Urinary bladder (tissue), 4 donors: ENCODE measurements around the gene OR13C3. TPM values are rescaled to one million over a fixed set of nuclear protein-coding genes. Genes with fewer than 3 reads are reported as not detected.
"Not testable (repeated sequence)": the region's sequence is repeated elsewhere in the genome, so short reads cannot be mapped to it uniquely, and the experiment has no call there.

Source experiments
- DNase-seq: peaks from one replicate; pipeline ENCODE4 v3.0.0-alpha.2; 2015; ENCODE audit errors: extremely low spot score
- H3K27ac ChIP-seq: one replicate; pipeline ENCODE4 v1.5.1; 2013; ENCODE audit warnings: low read depth, mild to moderate bottlenecking, moderate library complexity
- H3K36me3 ChIP-seq: one replicate; pipeline ENCODE4 v1.6.1; 2013; ENCODE audit warnings: mild to moderate bottlenecking, moderate library complexity; ENCODE audit not compliant: insufficient read depth
- H3K4me1 ChIP-seq: one replicate; pipeline ENCODE4 v1.6.1; 2013; ENCODE audit warnings: mild to moderate bottlenecking, moderate library complexity; ENCODE audit not compliant: insufficient read depth
- H3K4me3 ChIP-seq: one replicate; pipeline ENCODE4 v1.5.1; 2013; ENCODE audit warnings: low read depth, low read length
- WGBS: extraction: QIAGEN DNeasy Blood & Tissue Kit; methylation state at CpG from one replicate; pipeline ENCODE4 v1.1.7; 2013; 5-methylcytosine and 5-hydroxymethylcytosine counted together
- polyA plus RNA-seq: library from polyadenylated mRNA; stranded (reverse); fragments of 200-250 nt; gene quantifications from one replicate; pipeline ENCODE4 v1.2.3, GENCODE V29; 2013
- total RNA-seq: library from RNA; depleted of rRNA; stranded (reverse); fragments of >200 nt; gene quantifications from one replicate; pipeline ENCODE4 v1.2.3, GENCODE V29; 2014
- donor health status: healthy with polysubstance abuse.
- donor health status: healthy.

OR13C3 gene
- total RNA-seq (not detected), polyA plus RNA-seq (not detected)

GRCh38 chr9:104536756-104537155 lies at the start of gene OR13C3:
Gene OR13C3 (minus strand): TSS chr9:104536856. CDS start chr9:104536723, 133 bp downstream.
- WGBS: 89% methylated on average over 5 of the region's 5 CpGs
- Histone ChIP-seq H3K4me1 (no peaks in the 10 kb centered on the region), H3K36me3 (no peaks in the 10 kb centered on the region), H3K27ac (no peak within 1 kb of the TSS), H3K4me3 (no peak within 1 kb of the TSS)
- no peak for DNase-seq

- DNase-seq: no peak
- WGBS: 89% methylated on average over 1 of the region's 1 CpG
- Histone ChIP-seq H3K4me1 (no peaks in the 10 kb centered on the region), H3K36me3 (no peaks in the 10 kb centered on the region), H3K27ac (no peak overlapping the region), H3K4me3 (no peak overlapping the region)
These were observed 43.9 kb upstream of the OR13C3 start for GRCh38 chr9:104580562-104580961.

- H3K4me3 ChIP-seq: no peak overlapping the region
- no peak for DNase-seq
- no peaks in the 10 kb centered on the region for H3K4me1 ChIP-seq
- H3K36me3 ChIP-seq: no peaks in the 10 kb centered on the region
- 77% methylated on average over 5 of the region's 5 CpGs for WGBS
- H3K27ac ChIP-seq: no peak overlapping the region
These were observed 40.6 kb upstream of the OR13C3 start for GRCh38 chr9:104577263-104577662.

- Histone ChIP-seq H3K4me3 (no peak overlapping the region), H3K36me3 (no peaks in the 10 kb centered on the region), H3K4me1 (no peaks in the 10 kb centered on the region), H3K27ac (no peak overlapping the region)
- DNase-seq: no peak
- 61% methylated on average over 2 of the region's 2 CpGs for WGBS
These were observed 38.8 kb upstream of the OR13C3 start for GRCh38 chr9:104575456-104575855.

- Histone ChIP-seq H3K4me1 (no peaks in the 10 kb centered on the region), H3K36me3 (no peaks in the 10 kb centered on the region), H3K4me3 (no peak overlapping the region), H3K27ac (no peak overlapping the region)
- DNase-seq: no peak
- WGBS: 64% methylated on average over 1 of the region's 1 CpG
These were observed 36.0 kb upstream of the OR13C3 start for GRCh38 chr9:104572612-104573011.

- 86% methylated on average over 4 of the region's 4 CpGs for WGBS
- DNase-seq: no peak
These were observed 32.2 kb upstream of the OR13C3 start, which contains the start of gene OR13C8 for GRCh38 chr9:104568868-104569267. Gene OR13C8 (plus strand): TSS chr9:104569168. CDS start chr9:104569168, 0 bp downstream.

GRCh38 chr9:104564358-104564757 lies 27.7 kb upstream of the OR13C3 start:
- Histone ChIP-seq H3K27ac (no peak overlapping the region), H3K4me1 (no peaks in the 10 kb centered on the region), H3K4me3 (no peak overlapping the region), H3K36me3 (no peaks in the 10 kb centered on the region)
- WGBS: 31% methylated on average over 1 of the region's 1 CpG
- DNase-seq: no peak

More at GRCh38 chr9:104568868-104569267, 32.2 kb upstream of the OR13C3 start, which contains the start of gene OR13C8:
- H3K27ac ChIP-seq: no peak within 1 kb of the TSS
- no peaks in the 10 kb centered on the region for H3K4me1 ChIP-seq
- no peaks in the 10 kb centered on the region for H3K36me3 ChIP-seq
- H3K4me3 ChIP-seq: no peak within 1 kb of the TSS

- Histone ChIP-seq H3K36me3 (no peaks in the 10 kb centered on the region), H3K4me1 (no peaks in the 10 kb centered on the region), H3K27ac (no peak overlapping the region), H3K4me3 (no peak overlapping the region)
- DNase-seq: no peak
- 86% methylated on average over 8 of the region's 8 CpGs for WGBS
These were observed 20.4 kb upstream of the OR13C3 start for GRCh38 chr9:104556830-104557634.

- Histone ChIP-seq H3K4me3 (no peak overlapping the region), H3K27ac (no peak overlapping the region), H3K36me3 (no peaks in the 10 kb centered on the region), H3K4me1 (no peaks in the 10 kb centered on the region)
- WGBS: 91% methylated on average over 1 of the region's 1 CpG
- DNase-seq: no peak
These were observed 18.9 kb upstream of the OR13C3 start for GRCh38 chr9:104555521-104555920.

GRCh38 chr9:104553261-104553660 lies 16.6 kb upstream of the OR13C3 start:
- no peak overlapping the region for H3K27ac ChIP-seq
- H3K4me3 ChIP-seq: no peak overlapping the region
- no peaks in the 10 kb centered on the region for H3K4me1 ChIP-seq
- 28% methylated on average over 1 of the region's 1 CpG for WGBS
- no peak for DNase-seq
- no peaks in the 10 kb centered on the region for H3K36me3 ChIP-seq

- no peak for DNase-seq
- WGBS: 87% methylated on average over 4 of the region's 4 CpGs
- Histone ChIP-seq H3K36me3 (no peaks in the 10 kb centered on the region), H3K4me1 (no peaks in the 10 kb centered on the region), H3K27ac (no peak overlapping the region), H3K4me3 (no peak overlapping the region)
These were observed 8.0 kb upstream of the OR13C3 start for GRCh38 chr9:104544644-104545043.

- no peak for DNase-seq
- Histone ChIP-seq H3K27ac (no peak overlapping the region), H3K4me3 (no peak overlapping the region), H3K36me3 (no peaks in the 10 kb centered on the region), H3K4me1 (no peaks in the 10 kb centered on the region)
- WGBS: 36% methylated on average over 1 of the region's 1 CpG
These were observed 2.6 kb upstream of the OR13C3 start for GRCh38 chr9:104539275-104539674.

- no peak within 1 kb of the TSS for H3K4me3 ChIP-seq
- no peaks in the 10 kb centered on the region for H3K36me3 ChIP-seq
- no peaks in the 10 kb centered on the region for H3K4me1 ChIP-seq
- H3K27ac ChIP-seq: no peak within 1 kb of the TSS
- no peak for DNase-seq
These were observed 9.5 kb downstream of the OR13C3 start, which contains the start of gene OR13C4 for GRCh38 chr9:104527109-104527508. Gene OR13C4 (minus strand): TSS chr9:104527209. CDS start chr9:104527209, 0 bp downstream.

- H3K4me3 ChIP-seq, DNase-seq, H3K27ac ChIP-seq, H3K36me3 ChIP-seq, H3K4me1 ChIP-seq: not testable (repeated sequence)
- 83% methylated on average over 10 of the region's 10 CpGs for WGBS
These were observed 16.4 kb downstream of the OR13C3 start for GRCh38 chr9:104520241-104520640.
